Smooth muscle cell of the brain vasculature (primary cell): ENCODE data around the gene DENND5B.
A peak's percentile ranks its signal among the peaks of the same experiment; 100 is the strongest.
"Not testable (repeated sequence)": the region's sequence is repeated elsewhere in the genome, so short reads cannot be mapped to it uniquely, and the experiment has no call there.

ENCODE experiments used
- DNase-seq: peaks from one replicate; pipeline ENCODE4 v3.0.0-alpha.2; 2012; ENCODE audit warnings: low read depth, low spot score

The DENND5B gene

DNA sequence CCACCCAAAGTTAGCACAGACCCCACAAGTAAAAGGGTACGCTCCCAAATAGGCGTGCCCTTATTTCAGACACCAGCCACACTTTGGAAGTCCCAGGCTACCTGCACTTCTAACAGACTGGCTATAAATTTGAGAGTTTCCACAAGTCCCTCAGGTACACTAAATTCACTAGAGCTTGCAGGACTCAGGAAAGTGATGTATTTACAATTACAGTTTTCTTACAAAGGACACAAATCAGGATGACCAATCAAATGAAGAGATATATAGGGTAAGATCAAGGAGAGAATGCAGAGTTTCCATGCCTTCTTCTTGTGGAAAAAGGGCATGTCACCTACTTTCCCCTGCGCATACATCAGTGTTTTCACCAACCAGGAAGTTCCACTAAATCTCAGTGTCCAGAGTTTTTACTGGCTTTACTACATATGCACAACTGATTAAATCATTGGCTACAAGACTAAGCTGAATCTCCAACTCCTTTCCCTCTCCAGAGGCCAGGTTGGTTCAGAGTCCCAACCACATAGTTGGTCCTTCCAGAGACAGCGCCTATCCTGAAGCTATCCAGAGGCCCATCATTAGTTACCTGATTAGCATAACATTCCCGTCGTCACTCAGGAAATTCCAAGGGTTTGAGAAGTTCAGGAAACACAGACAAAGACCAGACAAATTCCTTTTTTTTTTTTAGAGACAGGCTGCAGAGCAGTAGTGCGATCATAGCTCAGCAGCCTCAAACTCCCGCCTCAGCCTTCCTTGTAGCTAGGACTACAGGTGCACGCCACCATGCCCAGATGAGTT is 84.2 kb downstream of the DENND5B start:
- no peak for DNase-seq

DNA sequence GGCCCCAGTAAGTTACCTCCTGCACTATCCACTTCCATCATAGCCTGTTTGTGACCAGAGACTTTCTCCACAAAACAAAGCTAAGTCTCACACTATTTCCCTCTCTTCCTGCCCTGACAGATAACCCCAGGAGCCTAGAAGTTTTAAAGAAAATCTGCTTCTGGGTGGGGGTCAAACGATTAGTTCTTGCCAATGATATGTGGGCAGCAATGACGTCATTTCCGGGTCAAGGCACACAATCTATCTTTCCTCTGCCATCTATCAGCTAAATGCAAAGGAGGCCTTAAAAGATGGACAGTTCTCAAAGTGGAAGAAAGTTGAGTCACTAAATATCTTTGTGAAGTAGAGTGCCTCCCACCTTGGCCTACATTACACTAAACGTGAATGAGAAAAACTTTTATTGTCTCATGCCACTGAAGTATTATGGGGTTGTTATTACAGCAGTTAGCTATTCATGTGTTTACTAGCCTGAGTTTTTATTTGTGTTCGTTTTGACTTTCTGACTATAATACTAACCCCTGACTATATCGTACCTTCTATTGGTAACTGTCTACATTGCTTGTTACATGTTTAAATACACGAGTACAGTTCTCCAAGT is 86.2 kb downstream of the DENND5B start:
- DNase-seq: no peak

DNA sequence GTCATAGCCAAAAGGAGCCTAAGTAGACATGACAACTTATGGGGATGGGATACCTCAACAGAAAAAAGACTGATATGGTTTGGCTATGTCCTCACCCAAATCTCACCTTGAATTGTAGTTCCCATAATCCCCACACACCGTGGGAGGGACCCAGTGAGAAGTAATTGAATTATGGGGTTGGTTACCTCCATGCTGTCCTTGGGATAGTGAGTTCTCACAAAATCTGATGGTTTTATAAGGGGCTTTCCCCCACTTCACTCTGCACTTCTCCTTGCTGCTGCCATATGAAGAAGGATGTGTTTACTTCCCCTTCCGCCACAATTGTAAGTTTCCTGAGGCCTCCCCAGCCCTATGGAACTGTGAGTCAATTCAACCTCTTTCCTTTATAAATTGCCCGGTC is 89.9 kb downstream of the DENND5B start:
- DNase-seq: not testable (repeated sequence)

DNA sequence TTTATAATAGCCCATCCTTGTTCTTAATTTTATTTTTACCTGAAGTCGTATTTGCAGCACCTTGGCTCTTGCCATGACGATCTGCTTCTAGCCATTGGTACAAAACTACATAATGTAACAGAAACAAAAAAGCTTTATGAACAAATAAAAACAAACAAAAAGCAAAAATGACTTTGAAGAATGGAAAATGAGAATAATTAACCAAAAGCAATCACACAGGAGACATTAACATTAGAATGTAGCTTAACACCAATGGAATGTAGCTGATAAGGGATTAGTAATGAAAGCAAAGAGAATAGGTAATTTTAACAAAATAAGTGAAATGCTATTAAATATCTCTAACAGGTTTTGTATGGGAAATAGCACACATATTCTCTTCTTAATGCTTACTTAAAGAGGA is 91.4 kb downstream of the DENND5B start:
- no peak for DNase-seq

DNA sequence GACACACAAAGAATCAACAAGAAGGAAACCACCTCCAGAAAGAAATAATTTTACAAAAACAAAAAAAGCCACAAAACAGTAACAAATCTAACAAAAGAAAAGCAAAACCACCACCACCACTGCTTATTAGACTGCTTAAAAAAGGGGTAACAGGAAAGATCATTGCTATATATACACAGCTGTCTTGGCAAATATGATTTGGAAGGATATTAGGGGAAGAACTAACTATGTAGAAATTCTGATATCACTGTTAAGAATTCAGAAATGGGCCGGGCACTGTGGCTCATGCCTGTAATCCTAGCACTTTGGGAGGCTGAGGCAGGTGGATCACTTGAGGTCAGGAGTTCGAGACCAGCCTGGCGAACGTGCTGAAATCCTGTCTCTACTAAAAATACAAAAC is 92.5 kb downstream of the DENND5B start:
- no peak for DNase-seq

DNA sequence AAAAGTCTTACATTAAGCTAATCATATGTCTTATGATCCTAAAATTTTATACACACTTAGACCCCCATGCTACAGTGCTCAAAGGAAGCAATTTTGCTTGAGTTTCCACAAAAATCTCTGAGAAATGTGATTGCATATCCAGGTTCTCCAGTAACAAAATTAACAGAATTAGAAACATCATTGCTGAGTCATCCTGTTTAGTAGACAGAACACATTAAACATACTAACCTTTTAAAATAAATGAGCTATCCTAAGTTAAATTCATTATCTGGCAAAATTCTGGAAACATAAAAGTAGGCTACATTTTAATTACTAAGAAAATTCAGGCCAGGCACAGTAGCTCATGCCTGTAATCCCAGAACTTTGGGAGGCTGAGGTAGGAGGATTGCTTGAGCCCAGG is 94.7 kb downstream of the DENND5B start:
- no peak for DNase-seq

DNA sequence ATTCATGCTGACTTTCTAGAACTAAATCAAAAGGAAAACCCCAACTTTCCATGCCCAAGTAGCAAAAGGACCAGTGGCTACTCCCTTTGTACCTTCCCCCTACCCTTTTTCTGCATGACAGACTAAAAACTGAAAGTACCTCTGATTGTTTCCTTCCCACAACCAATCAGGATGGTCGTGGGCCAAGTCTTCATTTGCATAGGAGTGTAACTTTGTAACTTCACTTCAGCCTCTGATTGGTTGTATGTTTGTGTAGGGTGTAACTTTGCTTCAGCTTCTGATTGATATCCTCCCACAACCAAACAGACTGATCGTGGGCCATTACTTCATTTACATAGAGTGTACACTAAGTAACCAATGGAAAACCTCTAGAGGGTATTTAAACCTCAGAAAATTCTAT is 96.5 kb downstream of the DENND5B start:
- DNase-seq: no peak

DNA sequence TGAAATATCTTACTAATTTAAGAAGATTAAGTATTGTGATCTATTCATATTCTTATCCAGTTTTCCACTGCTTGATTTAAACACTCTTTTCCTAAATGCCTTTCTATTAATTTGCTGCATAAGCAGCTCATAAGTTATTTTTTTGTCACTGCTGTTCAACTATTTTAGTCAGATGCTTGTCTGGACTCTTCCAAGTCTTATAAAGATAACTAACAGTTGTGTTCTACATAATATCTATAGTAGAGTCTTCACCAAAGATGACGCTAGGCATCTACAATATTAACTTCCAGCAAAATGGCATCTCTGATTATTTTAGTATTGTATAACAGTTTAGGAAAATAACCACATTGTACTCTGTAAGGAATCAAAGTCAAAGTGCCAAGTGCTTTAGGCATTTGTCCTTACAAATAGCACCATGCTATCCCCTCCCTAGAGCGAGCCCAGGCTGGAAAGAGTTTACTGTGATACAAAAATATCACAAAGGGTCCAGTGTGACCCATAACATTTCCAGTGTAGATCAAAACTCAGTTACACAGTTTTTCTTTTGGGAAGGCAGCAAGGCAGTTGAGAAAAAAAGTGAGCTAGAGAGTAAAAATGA is 98.2 kb downstream of the DENND5B start:
- DNase-seq: no peak

DNA sequence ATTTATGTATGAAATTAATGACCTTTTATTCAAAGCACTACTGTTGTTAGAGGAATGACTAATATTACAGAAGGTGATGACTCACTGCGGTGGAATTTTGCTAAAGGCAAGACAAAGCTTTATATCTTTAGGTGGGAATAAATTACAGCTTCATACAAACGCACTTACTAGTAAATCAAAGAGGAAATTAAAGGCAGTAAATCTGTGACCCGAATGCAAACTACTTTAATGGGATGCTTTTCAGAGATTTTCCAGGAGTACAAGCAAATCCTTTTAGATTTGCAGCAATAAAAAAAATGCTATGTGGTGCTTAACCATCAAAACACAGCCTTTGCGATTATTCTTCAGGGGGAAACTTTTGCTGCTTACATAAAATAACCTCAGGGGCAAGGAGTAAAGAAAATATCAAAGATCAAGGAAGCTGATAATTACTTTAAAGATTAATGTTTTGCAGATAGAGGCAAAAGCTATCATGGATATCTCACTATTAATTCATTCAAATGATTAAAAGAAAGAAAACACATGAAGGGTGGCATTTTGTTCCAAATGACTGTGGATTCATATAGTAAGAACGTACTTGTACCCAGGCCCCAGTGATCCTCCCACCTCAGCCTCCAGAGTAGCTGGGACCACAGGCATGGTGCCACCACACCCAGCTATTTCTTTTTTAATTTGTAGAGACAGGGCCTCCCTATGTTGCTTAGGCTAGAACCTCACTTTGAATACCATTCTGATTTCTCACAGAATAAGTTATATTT is 98.9 kb downstream of the DENND5B start:
- peak; percentile 36 for DNase-seq

DNA sequence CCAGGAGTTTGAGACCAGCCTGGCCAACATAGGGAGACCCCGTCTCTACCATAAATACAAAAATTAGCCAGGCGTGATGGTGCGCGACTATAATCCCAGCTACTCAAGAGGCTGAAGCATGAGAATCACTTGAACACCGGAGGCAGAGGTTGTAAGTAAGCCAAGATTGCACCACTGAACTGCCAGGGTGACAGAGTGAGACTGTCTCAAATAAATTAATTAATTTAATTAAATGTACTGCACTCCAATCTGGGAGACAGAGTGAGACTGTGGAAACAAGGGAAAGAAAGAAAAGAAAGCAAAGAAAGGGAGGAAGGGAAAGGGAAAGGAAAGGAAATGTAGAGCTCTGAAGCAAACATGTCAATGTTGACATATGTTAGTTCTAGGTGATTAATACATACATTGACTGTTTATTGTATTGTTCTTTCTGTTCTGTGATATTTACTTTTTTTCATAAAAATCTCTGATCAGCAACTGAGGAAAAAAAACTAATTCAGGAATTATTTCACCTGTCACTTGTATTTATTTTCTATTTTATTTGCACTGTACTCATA is 99.6 kb downstream of the DENND5B start:
- DNase-seq: no peak

DNA sequence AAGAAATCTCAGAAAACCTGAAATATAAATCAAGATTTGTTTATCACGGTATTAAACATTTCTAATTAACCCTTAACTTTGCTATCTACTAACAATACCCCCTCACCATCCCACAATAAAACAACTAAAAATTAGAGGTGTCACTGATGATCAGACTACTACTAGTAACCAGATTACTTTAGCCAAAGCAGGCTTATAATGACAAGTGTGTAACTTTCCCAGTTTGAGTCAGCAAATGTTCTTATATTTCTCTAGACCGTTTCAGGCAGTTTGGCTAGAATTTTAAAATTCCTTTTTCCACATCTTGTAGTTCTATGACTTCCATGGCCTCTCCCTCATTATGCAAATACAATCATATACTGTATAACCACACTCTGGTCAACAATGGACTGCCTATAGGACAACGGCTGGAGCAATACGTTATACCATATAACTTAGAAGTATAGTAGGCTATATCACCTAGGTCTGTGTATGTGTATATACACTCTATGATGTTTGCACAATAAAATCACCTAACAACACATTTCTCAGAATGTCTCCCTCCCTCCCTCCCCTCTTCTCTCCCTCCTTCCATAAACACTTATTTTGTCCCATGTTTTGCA is 102.1 kb downstream of the DENND5B start:
- no peak for DNase-seq

DNA sequence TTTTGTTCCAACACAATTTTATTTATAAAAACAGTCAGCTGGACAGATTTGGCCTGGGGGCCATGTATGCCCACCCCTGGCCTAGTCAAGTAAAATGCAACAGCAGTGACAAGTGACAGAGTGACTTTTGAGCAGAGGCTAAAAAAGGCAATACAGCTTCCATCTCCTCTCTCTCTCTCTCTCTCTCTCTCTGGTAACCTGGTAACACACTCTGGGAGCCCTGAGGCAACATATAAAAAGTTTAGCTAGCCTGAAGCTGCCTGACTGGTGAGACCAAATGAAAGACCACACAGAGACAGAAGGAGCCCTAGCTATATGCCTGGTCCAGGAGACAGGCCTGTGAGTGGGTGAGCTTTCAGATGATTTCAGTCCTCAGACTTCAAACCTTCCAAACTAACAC is 105.4 kb downstream of the DENND5B start:
- no peak for DNase-seq

DNA sequence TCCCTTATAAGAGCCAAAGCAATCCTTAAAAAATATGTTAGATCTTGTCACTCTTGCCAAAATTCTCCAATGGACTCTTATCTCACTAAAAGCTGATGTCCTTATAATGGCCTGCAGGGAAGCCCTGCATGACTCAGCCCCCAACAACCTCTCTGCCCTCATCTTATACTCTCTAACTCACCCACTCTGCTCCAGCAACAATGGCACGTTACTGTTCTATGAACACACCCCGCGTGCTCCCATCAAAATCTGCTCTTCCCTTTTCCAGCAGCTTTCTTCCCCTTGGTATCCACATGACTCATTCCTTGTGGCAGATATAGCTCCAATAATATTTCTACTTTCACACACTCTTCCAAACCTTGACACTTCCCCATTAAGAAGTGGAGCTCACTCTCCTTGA is 108.1 kb downstream of the DENND5B start:
- no peak for DNase-seq

DNA sequence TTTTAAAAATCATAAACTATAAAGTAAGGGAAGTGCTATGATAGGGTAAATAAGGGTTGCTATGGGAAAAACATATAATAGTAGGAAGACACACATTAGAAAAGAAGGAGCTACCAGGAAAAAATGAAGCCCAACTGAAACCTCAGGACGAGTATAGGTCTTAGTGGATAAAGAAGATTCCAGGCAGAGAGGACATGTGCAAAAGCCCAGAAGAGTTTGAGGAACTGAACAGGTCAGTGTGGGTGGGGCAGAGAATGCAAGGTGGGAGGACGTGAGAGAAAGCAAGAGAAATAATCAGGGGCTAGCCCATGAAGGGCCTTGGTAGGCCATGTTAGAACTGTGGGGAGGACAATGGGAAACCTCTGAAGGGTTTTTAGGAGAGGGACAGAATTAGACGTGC is 109.5 kb downstream of the DENND5B start:
- DNase-seq: no peak

DNA sequence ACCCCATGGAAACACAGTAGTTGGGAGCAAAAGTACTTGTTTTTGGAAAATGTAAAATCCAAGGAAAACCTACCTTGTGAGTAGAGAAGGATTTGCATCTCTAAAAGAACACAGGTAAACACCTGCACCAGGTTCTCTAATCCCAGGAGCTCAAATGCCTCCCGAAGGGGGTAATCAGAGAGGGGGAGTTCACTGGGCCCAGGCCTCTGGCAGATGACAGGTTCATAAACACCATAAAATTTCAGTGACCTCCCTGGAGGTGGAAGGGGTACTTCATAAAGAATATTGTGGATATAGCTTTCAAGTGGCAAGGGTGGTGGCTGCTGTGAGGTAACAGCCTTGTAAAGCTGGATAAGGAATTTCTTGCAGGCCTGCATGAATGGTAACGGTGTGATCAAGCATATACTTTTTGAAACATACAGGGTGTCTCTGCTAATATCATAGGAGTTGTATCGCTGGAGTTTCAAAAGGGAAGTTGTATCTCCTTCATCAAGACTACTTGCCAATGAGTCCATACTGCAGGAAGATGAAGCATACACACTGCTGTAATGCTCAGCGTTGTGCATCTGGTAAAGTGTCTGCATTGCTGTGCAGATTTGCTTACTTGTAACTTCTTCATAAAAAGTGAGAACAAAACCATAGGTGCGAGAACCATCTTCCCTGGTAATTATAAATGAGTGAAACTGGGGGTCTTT is 111.3 kb downstream of the DENND5B start:
- no peak for DNase-seq

DNA sequence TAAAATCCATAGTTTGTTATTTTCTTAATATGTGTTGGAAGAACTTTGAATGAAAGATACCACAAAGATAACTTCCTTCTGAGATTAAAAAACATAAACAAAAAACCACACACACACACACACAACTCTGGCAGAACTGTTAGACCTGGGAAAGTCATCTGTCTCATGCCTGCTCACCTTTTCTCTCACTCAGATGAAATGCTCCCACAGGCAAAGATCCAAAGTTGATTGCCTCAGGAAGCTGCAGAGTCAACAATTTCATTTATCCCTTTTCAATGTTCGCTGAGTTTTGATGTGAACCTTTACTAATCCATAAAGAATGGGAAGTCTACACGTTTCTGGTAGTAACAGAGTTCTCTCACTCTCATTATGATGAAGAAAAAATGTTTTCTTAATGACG is 112.0 kb downstream of the DENND5B start:
- no peak for DNase-seq

DNA sequence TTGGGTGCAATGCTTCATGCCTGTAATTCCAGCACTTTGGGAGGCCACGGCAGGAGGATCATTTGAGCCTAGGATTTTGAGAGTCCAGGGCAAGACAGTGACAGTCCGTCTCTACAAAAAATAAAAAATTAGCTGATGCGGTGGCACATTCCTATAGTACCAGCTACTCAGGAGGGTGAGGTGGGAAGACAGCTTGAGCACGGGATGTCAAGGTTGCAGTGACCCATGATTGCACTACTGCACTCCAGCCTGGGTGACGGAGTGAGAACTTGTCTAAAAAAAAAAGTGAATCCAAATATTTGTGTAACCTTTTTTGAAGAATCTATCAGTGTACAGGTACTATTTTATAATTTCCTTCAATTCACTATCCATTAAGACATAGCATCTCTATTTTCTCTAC is 112.5 kb downstream of the DENND5B start:
- DNase-seq: no peak

DNA sequence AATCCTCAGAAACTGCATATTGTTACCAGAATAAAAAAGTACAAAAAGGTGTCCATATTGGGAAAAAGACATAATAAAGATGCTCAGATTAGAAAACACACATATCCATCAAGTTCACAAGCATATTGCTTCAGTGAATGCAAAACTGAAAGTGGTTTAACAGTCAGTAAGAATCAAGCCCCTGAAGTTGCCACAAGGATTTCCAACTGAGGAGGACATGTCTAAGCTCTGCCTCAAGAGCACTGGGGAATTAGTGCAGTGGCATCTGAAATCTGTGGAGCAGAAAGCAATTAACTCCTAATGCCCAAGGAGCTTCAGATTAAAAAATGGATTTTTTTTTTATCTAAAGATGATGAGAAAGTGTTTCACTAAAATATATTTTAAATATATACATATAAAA is 113.2 kb downstream of the DENND5B start:
- DNase-seq: no peak

DNA sequence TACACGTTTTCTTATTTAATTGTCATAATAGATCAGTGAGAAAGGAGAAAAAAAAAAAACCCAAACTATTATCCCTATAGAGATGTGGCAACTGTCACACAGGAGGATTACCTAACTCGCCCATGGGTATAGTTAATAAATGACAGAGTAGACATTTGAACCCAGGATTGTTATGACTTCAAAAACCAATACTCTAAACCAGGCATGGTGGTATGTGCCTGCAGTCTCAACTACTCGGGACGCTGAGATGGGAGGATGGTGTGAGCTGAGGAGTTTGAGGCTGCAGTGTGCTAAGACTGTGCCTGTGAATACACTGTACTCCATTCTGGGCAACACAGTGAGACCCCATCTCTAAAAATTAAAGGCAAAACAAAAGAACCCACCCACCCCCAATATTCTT is 114.5 kb downstream of the DENND5B start:
- DNase-seq: no peak

DNA sequence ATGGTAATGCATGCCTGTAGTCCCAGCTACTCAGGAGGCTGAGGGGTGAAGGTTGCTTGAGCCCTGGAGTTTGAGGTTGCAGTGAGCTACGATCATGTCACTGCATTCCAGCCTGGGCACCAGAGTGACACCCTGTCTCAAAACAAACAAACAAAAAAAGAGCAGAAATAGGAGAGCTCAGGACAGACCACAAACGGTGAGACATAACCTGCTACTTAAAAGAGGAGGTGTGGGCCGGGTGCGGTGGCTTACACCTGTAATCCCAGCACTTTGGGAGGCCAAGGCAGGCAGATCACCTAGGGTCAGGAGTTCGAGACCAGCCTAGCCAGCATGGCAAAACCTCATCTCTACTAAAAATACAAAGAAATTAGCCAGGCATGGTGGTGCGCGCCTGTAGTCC is 115.3 kb downstream of the DENND5B start:
- not testable (repeated sequence) for DNase-seq

DNA sequence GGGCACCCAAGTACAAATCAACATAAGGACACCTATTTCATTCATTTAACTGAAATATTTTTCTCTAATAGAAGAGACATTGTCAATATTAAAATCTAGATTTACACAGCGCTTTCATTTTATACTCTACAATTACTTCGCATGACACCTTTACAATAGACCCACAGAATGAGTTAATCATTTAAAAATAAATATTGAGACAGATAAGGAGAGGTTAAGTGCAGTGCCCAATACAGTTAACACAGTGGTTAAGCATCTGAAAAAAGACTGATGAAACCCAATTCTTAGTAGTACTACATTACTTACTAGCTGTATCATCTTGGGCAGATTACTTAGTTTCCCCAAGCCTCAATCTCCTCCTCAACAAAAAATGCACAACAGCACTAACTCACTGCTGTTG is 116.2 kb downstream of the DENND5B start:
- no peak for DNase-seq
